Astrocyte (in vitro differentiated cells and primary cell): ENCODE measurements around the gene TNNC2. TPM values are rescaled to one million over a fixed set of nuclear protein-coding genes. Genes with fewer than 3 reads are reported as not detected.
"Not testable (repeated sequence)": the region's sequence is repeated elsewhere in the genome, so short reads cannot be mapped to it uniquely, and the experiment has no call there.

ENCODE experiments used
- DNase-seq: peaks from one replicate; pipeline ENCODE4 v3.0.0-alpha.2; 2010; ENCODE audit warnings: low read depth
- FAIRE-seq: peaks from 2 replicates; lab custom pipeline; 2011; peaks lifted over from hg19 to GRCh38; lab: Jason Lieb, UNC
- H2AFZ ChIP-seq: 2 replicates; pipeline ENCODE4 v1.6.0; 2012; ENCODE audit warnings: low read depth, low read length, inconsistent platforms
- H3K27ac ChIP-seq: 2 replicates; pipeline ENCODE4 v1.5.1; 2011; ENCODE audit warnings: low read depth, low read length, inconsistent platforms
- H3K27me3 ChIP-seq: 2 replicates; pipeline ENCODE4 v1.6.0; 2011; ENCODE audit warnings: low read length, inconsistent platforms; ENCODE audit not compliant: insufficient read depth
- H3K36me3 ChIP-seq: 2 replicates; pipeline ENCODE4 v1.5.1; 2011; ENCODE audit warnings: low read length, inconsistent platforms; ENCODE audit not compliant: insufficient read depth
- H3K4me1 ChIP-seq: 2 replicates; pipeline ENCODE4 v1.5.1; 2011; ENCODE audit warnings: low read length, inconsistent platforms; ENCODE audit not compliant: insufficient read depth
- H3K4me2 ChIP-seq: 2 replicates; pipeline ENCODE4 v1.6.0; 2012; ENCODE audit warnings: low read length, inconsistent platforms
- H3K4me3 ChIP-seq: 2 replicates; pipeline ENCODE4 v1.5.1; 2011; ENCODE audit warnings: low read depth, mild to moderate bottlenecking, low read length, inconsistent platforms; ENCODE audit not compliant: insufficient read depth
- H3K79me2 ChIP-seq: 2 replicates; pipeline ENCODE4 v1.6.0; 2012; ENCODE audit warnings: mild to moderate bottlenecking, low read length, inconsistent platforms; ENCODE audit not compliant: insufficient read depth
- H3K9ac ChIP-seq: 2 replicates; pipeline ENCODE4 v1.6.0; 2012; ENCODE audit warnings: mild to moderate bottlenecking, low read length, inconsistent platforms
- H3K9me3 ChIP-seq: 2 replicates; pipeline ENCODE4 v1.5.1; 2012; ENCODE audit warnings: low read depth, mild to moderate bottlenecking, low read length, inconsistent platforms; ENCODE audit not compliant: insufficient read depth
- H4K20me1 ChIP-seq: 2 replicates; pipeline ENCODE4 v1.6.0; 2012; ENCODE audit warnings: low read length, inconsistent platforms; ENCODE audit not compliant: insufficient read depth
- H3K27ac Mint-ChIP-seq: one replicate; pipeline ENCODE4 v1.8.0; 2021; ENCODE audit warnings: mild to moderate bottlenecking, mixed read lengths; ENCODE audit not compliant: unreplicated experiment
- H3K27me3 Mint-ChIP-seq: one replicate; pipeline ENCODE4 v1.8.0; 2021; ENCODE audit warnings: low read depth, mixed read lengths; ENCODE audit not compliant: unreplicated experiment
- H3K36me3 Mint-ChIP-seq: one replicate; pipeline ENCODE4 v1.8.0; 2021; ENCODE audit warnings: low read depth, mixed read lengths; ENCODE audit not compliant: unreplicated experiment
- H3K4me1 Mint-ChIP-seq: one replicate; pipeline ENCODE4 v1.8.0; 2021; ENCODE audit warnings: low read depth, mixed read lengths; ENCODE audit not compliant: unreplicated experiment
- H3K4me3 Mint-ChIP-seq: one replicate; pipeline ENCODE4 v1.8.0; 2021; ENCODE audit warnings: mild to moderate bottlenecking, moderate library complexity, mixed read lengths; ENCODE audit not compliant: unreplicated experiment
- H3K9me3 Mint-ChIP-seq: one replicate; pipeline ENCODE4 v1.8.0; 2021; ENCODE audit warnings: mild to moderate bottlenecking, mixed read lengths; ENCODE audit not compliant: unreplicated experiment
- EZH2 ChIP-seq: IDR thresholded peaks from 2 replicates; pipeline ENCODE4 v1.6.1; 2012; ENCODE audit warnings: mild to moderate bottlenecking, low read length, inconsistent platforms; ENCODE audit not compliant: insufficient read depth
- total RNA-seq: library from RNA; stranded (reverse); gene quantifications from 2 replicates; pipeline ENCODE4 v1.2.1, GENCODE V29; 2021
- TF ChIP-seq, protein P1 (sequence below): IDR thresholded peaks from 2 replicates; pipeline ENCODE4 v1.5.1; 2011; ENCODE audit warnings: low read depth, mild to moderate bottlenecking, inconsistent platforms, low read length, moderate library complexity; ENCODE audit not compliant: insufficient read depth

Gene TNNC2
- total RNA-seq, 1 donor from 2014 or later, result not detected

DNA sequence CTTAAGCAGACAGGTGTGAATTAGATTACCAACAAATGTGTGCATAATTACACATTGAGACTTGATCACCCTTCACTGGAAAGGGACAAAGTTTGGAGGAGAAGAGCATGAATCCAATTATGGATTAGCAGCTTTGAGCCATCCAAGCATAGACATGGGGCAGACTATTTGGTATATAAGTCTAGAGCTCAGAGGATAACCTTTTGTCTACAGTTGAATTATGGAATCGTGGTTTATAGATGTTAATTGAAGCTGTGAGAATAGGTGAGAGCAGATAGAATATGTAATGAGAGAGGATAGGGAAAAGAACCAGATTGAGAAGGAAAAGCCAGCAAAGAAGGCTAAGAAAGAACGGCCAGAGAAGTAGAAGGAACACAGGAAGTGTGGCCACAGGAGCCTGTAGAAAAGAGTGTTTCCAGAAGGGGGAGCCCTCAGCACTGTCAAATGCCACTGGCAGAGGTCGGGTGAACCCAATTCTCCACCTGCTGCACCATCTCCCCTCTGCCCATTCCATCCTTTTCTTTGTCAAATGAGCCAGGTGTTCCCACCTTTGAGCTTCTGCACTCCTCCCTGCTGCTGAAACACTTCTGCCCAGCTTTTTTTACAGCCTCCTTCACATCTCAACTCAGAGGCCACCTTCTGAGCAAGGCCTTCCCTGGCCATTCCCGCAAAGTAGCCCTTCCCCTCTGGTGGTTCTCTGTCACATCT is 28.0 kb downstream of the TNNC2 start:
- Histone ChIP-seq H3K27me3 (no peaks in the 10 kb centered on the region), H4K20me1 (peaks cover 6% of the 10 kb centered on the region), H2AFZ (no peak overlapping the region), H3K4me2 (no peak overlapping the region), H3K36me3 (peaks cover 56% of the 10 kb centered on the region), H3K9me3 (no peaks in the 10 kb centered on the region), H3K4me3 (no peak overlapping the region), H3K27ac (no peak overlapping the region), H3K9ac (peak overlapping the region; percentile 26), H3K4me1 (no peaks in the 10 kb centered on the region), H3K79me2 (peaks cover 3% of the 10 kb centered on the region)
- FAIRE-seq (no peak), DNase-seq (no peak)
- Mint-ChIP-seq H3K4me1 (no peaks in the 10 kb centered on the region), H3K4me3 (no peak overlapping the region), H3K27me3 (no peaks in the 10 kb centered on the region), H3K27ac (no peak overlapping the region), H3K36me3 (peaks cover 16% of the 10 kb centered on the region), H3K9me3 (no peaks in the 10 kb centered on the region)
- no peak for TF ChIP-seq EZH2
- TF ChIP-seq, protein P1, sequence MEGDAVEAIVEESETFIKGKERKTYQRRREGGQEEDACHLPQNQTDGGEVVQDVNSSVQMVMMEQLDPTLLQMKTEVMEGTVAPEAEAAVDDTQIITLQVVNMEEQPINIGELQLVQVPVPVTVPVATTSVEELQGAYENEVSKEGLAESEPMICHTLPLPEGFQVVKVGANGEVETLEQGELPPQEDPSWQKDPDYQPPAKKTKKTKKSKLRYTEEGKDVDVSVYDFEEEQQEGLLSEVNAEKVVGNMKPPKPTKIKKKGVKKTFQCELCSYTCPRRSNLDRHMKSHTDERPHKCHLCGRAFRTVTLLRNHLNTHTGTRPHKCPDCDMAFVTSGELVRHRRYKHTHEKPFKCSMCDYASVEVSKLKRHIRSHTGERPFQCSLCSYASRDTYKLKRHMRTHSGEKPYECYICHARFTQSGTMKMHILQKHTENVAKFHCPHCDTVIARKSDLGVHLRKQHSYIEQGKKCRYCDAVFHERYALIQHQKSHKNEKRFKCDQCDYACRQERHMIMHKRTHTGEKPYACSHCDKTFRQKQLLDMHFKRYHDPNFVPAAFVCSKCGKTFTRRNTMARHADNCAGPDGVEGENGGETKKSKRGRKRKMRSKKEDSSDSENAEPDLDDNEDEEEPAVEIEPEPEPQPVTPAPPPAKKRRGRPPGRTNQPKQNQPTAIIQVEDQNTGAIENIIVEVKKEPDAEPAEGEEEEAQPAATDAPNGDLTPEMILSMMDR, result peak; percentile 65

GRCh38 chr20:45797955-45798354 is 29.2 kb downstream of the TNNC2 start:
- not testable (repeated sequence) for H3K4me3 Mint-ChIP-seq, FAIRE-seq, H3K9ac ChIP-seq, H3K4me3 ChIP-seq, H3K27ac ChIP-seq, H3K27me3 Mint-ChIP-seq, H3K4me1 ChIP-seq, H4K20me1 ChIP-seq, H3K9me3 ChIP-seq, H3K4me2 ChIP-seq, H2AFZ ChIP-seq, H3K27ac Mint-ChIP-seq, DNase-seq, H3K4me1 Mint-ChIP-seq, H3K79me2 ChIP-seq, H3K9me3 Mint-ChIP-seq, H3K27me3 ChIP-seq
- H3K36me3 ChIP-seq, result peaks cover 49% of the 10 kb centered on the region
- H3K36me3 Mint-ChIP-seq, result peaks cover 16% of the 10 kb centered on the region

DNA sequence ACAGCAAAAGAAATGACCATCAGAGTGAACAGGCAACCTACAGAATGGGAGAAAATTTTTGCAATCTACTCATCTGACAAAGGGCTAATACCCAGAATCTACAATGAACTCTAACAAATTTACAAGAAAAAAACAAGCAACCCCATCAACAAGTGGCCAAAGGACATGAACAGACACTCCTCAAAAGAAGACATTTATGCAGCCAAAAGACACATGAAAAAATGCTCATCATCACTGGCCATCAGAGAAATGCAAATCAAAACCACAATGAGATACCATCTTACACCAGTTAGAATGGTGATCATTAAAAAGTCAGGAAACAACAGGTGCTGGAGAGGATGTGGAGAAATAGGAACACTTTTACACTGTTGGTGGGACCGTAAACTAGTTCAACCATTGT is 29.6 kb downstream of the TNNC2 start:
- H3K9me3 Mint-ChIP-seq, H2AFZ ChIP-seq, H3K4me3 ChIP-seq, FAIRE-seq, H3K27me3 Mint-ChIP-seq, H3K9ac ChIP-seq, H3K27ac ChIP-seq, H3K4me1 Mint-ChIP-seq, H3K4me1 ChIP-seq, H3K27ac Mint-ChIP-seq, H3K4me2 ChIP-seq, H3K4me3 Mint-ChIP-seq, H4K20me1 ChIP-seq, H3K27me3 ChIP-seq, H3K9me3 ChIP-seq, DNase-seq: not testable (repeated sequence)
- peaks cover 12% of the 10 kb centered on the region for H3K79me2 ChIP-seq
- H3K36me3 Mint-ChIP-seq, result peaks cover 14% of the 10 kb centered on the region
- peaks cover 45% of the 10 kb centered on the region for H3K36me3 ChIP-seq
